Uterus (tissue), 4 donors: ENCODE data around the gene CBX6. TPM values are rescaled to one million over a fixed set of nuclear protein-coding genes. Genes with fewer than 3 reads are reported as not detected.

Source experiments
- DNase-seq, 2 donors: peaks; one replicate each; pipeline ENCODE4 v3.0.0-alpha.2; 2019 to 2020
- H3K27ac ChIP-seq, 2 donors: fragments of 200-600 bp; sonication (generic); 1 replicate in 1 of 2; 2 replicates in 1 of 2; pipeline ENCODE4 v1.5.1; 2016 to 2018
- H3K27me3 ChIP-seq, 2 donors: fragments of 200-600 bp; sonication (generic); one replicate each; pipeline ENCODE4 v1.5.1; 2018 to 2019; ENCODE audit warnings: control low read depth in 1 of 2
- H3K36me3 ChIP-seq, 2 donors: fragments of 200-600 bp; sonication (generic); one replicate each; pipeline ENCODE4 v1.5.1; 2019; ENCODE audit warnings: control low read depth in 1 of 2
- H3K4me1 ChIP-seq, 2 donors: fragments of 200-600 bp; sonication (generic); one replicate each; pipeline ENCODE4 v1.5.1; 2018 to 2019; ENCODE audit warnings: control low read depth in 1 of 2
- H3K4me3 ChIP-seq, 2 donors: fragments of 200-600 bp; sonication (generic); 1 replicate in 1 of 2; 2 replicates in 1 of 2; pipeline ENCODE4 v1.5.1; 2018 to 2019; ENCODE audit warnings: mild to moderate bottlenecking in 1 of 2
- H3K9me3 ChIP-seq, 2 donors: fragments of 200-600 bp; sonication (generic); one replicate each; pipeline ENCODE4 v1.5.1; 2019; ENCODE audit warnings: control low read depth in 1 of 2
- CTCF ChIP-seq, 4 experiments: fragments of 200-600 bp in 2 of 4; fragments of 450-650 bp in 2 of 4; sonication (generic) in 2 of 4; IDR thresholded peaks; one replicate each; pipeline ENCODE4 v1.5.1; 2016 to 2019; ENCODE audit warnings: antibody characterized with exemption in 4 of 4, mild to moderate bottlenecking in 2 of 4, moderate library complexity in 1 of 4
- POLR2A ChIP-seq, 2 donors: fragments of 450-650 bp; IDR thresholded peaks; one replicate each; pipeline ENCODE4 v1.6.1; 2016; ENCODE audit warnings: antibody characterized with exemption in 2 of 2, mild to moderate bottlenecking in 1 of 2, moderate library complexity in 1 of 2
- intact Hi-C: fragments of 100-400 bp; cut with DNase I; formaldehyde crosslinking; loops from one replicate; pipeline ENCODE4 v1.15.1; 2023; ENCODE audit warnings: low total_unique reads
- total RNA-seq, 4 donors: library from RNA; depleted of rRNA in 3 of 4; stranded (reverse); fragments of >200 nt in 3 of 4; gene quantifications; one replicate each; pipeline versions ENCODE4 v1.1.0 to v1.2.4, GENCODE V29; 2014 to 2023
- donor health status: DM: yes; HTN: yes; CAD: no.

CBX6 gene
- total RNA-seq, 4 donors from 2014 or later: 11.0 to 145 (median 56.4) TPM

- H3K27me3 ChIP-seq: no peaks in the 10 kb centered on the region
- no peak for DNase-seq
- H3K4me3 ChIP-seq: no peak overlapping the region
- no peaks in the 10 kb centered on the region for H3K9me3 ChIP-seq
- TF ChIP-seq POLR2A (IDR thresholded peaks at IDR 0.05) (no peak), CTCF (IDR thresholded peaks at IDR 0.05) (no peak)
- intact Hi-C loops: no loop called here
- no peaks in the 10 kb centered on the region for H3K4me1 ChIP-seq
- H3K27ac ChIP-seq: no peak overlapping the region
- H3K36me3 ChIP-seq: no peaks in the 10 kb centered on the region
Observed at GRCh38 chr22:38823076-38823475, 48.9 kb downstream of the CBX6 start.

- Histone ChIP-seq H3K27me3 (no peaks in the 10 kb centered on the region), H3K4me1 (no peaks in the 10 kb centered on the region)
- TF ChIP-seq POLR2A (IDR thresholded peaks at IDR 0.05) (no peak), CTCF (IDR thresholded peaks at IDR 0.05) (no peak)
Observed at GRCh38 chr22:38820020-38820419, 52.0 kb downstream of the CBX6 start.

DNA sequence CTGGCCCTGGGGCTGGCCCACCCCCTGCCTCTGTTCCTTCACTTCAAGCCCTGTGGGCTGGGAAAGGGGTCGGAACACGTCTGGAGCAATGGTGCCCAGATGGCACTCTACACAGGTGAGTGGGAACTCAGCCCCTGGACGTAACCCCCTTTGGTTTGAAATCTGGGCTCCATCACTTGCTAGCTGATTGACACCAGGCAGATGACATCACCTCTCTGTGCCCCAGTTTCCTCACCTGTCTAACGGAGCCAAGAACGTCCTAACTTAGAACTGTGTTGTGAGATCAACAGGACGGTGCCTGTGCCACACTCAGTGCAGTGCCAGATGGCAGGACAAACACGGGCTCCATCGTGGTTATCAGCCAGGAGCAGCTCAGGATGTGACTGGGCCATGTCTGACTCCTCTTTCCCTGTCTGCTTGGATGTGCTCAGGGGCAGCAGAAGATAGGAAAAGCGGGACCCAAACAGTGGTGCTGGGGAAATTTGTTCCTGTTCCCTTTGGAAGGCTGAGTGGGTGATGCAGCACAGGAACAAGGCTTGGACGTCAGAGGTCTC is 52.6 kb downstream of the CBX6 start:
- no peaks in the 10 kb centered on the region for H3K4me1 ChIP-seq
- TF ChIP-seq POLR2A (IDR thresholded peaks at IDR 0.05) (no peak), CTCF (IDR thresholded peaks at IDR 0.05) (no peak)
- no peak overlapping the region for H3K27ac ChIP-seq
- H3K4me3 ChIP-seq: no peak overlapping the region
- H3K36me3 ChIP-seq: no peaks in the 10 kb centered on the region
- no peaks in the 10 kb centered on the region for H3K27me3 ChIP-seq
- DNase-seq: no peak
- intact Hi-C loops: no loop called here
- H3K9me3 ChIP-seq: no peaks in the 10 kb centered on the region

More at GRCh38 chr22:38820020-38820419, 52.0 kb downstream of the CBX6 start:
- no peaks in the 10 kb centered on the region for H3K9me3 ChIP-seq
- no peak for DNase-seq
- intact Hi-C loops: no loop called here
- H3K27ac ChIP-seq: no peak overlapping the region
- H3K4me3 ChIP-seq: no peak overlapping the region
- H3K36me3 ChIP-seq: no peaks in the 10 kb centered on the region

GRCh38 chr22:38817196-38817595 is 54.8 kb downstream of the CBX6 start:
- Histone ChIP-seq H3K27ac (no peak overlapping the region), H3K36me3 (no peaks in the 10 kb centered on the region), H3K27me3 (no peaks in the 10 kb centered on the region), H3K4me1 (no peaks in the 10 kb centered on the region), H3K9me3 (no peaks in the 10 kb centered on the region), H3K4me3 (no peak overlapping the region)
- DNase-seq: no peak
- intact Hi-C loops: no loop called here
- TF ChIP-seq CTCF (IDR thresholded peaks at IDR 0.05): no peak
- no peak for TF ChIP-seq POLR2A (IDR thresholded peaks at IDR 0.05)

GRCh38 chr22:38815842-38816241 is 56.2 kb downstream of the CBX6 start:
- Histone ChIP-seq H3K4me3 (no peak overlapping the region), H3K27me3 (no peaks in the 10 kb centered on the region), H3K9me3 (no peaks in the 10 kb centered on the region), H3K36me3 (no peaks in the 10 kb centered on the region), H3K4me1 (no peaks in the 10 kb centered on the region), H3K27ac (no peak overlapping the region)
- intact Hi-C loops: no loop called here
- DNase-seq: no peak
- TF ChIP-seq POLR2A (IDR thresholded peaks at IDR 0.05): no peak
- TF ChIP-seq CTCF (IDR thresholded peaks at IDR 0.05): no peak

Other genes with a start within 250 kb of the CBX6 start
- gene FAM227A, start 215.8 kb downstream of the CBX6 start, total RNA-seq: 10 to 100 TPM in 1 of 4 donors, 1 to 10 TPM in 3; 1.5 to 10.4 (median 4.6) TPM
- 10 to 100 TPM; 10.5 to 42.8 (median 28.6) TPM for gene CBY1, start 215.6 kb downstream of the CBX6 start, total RNA-seq
- gene TOMM22, start 190.3 kb downstream of the CBX6 start, total RNA-seq: 10 to 100 TPM; 17.6 to 62.5 (median 48.4) TPM
- 10 to 100 TPM; 24.4 to 57.9 (median 40.2) TPM for gene JOSD1, start 171.3 kb downstream of the CBX6 start, total RNA-seq
- 10 to 100 TPM; 16.2 to 71.5 (median 56.1) TPM for gene GTPBP1, start 166.3 kb downstream of the CBX6 start, total RNA-seq
- gene SUN2, start 116.2 kb downstream of the CBX6 start, total RNA-seq: 100 to 1,000 TPM; 118 to 285 (median 175) TPM
- gene DNAL4, start 78.1 kb downstream of the CBX6 start, total RNA-seq: 10 to 100 TPM in 2 of 4 donors, 1 to 10 TPM in 2; 3.1 to 23.4 (median 8.3) TPM
- gene NPTXR, start 28.2 kb downstream of the CBX6 start, total RNA-seq: 10 to 100 TPM in 2 of 4 donors, 1 to 10 TPM in 2; 1.8 to 24.1 (median 10.0) TPM
- not detected for gene APOBEC3A, start 85.4 kb upstream of the CBX6 start, total RNA-seq
- 1 to 10 TPM in 2 of 4 donors, not detected in 2; 1.2 to 1.5 TPM for gene APOBEC3B, start 110.1 kb upstream of the CBX6 start, total RNA-seq
- gene APOBEC3C, start 142.0 kb upstream of the CBX6 start, total RNA-seq: 10 to 100 TPM in 1 of 4 donors, 1 to 10 TPM in 3; 3.6 to 48.2 (median 6.7) TPM
- 1 to 10 TPM in 2 of 4 donors, not detected in 2; 2.1 to 9.6 TPM for gene APOBEC3D, start 148.9 kb upstream of the CBX6 start, total RNA-seq
- 10 to 100 TPM in 1 of 4 donors, 1 to 10 TPM in 2, not detected in 1; 1.2 to 26.6 (median 4.2) TPM for gene APOBEC3F, start 168.6 kb upstream of the CBX6 start, total RNA-seq
- 10 to 100 TPM in 3 of 4 donors, 1 to 10 TPM in 1; 5.9 to 36.1 (median 21.6) TPM for gene APOBEC3G, start 205.1 kb upstream of the CBX6 start, total RNA-seq
- gene APOBEC3H, start 225.0 kb upstream of the CBX6 start, total RNA-seq: under 1 TPM in 1 of 4 donors, not detected in 3; 0.69 TPM